ENCODE measurements around the gene AQP7.
"Not testable (repeated sequence)": the region's sequence is repeated elsewhere in the genome, so short reads cannot be mapped to it uniquely, and the experiment has no call there.

Gene AQP7

DNA sequence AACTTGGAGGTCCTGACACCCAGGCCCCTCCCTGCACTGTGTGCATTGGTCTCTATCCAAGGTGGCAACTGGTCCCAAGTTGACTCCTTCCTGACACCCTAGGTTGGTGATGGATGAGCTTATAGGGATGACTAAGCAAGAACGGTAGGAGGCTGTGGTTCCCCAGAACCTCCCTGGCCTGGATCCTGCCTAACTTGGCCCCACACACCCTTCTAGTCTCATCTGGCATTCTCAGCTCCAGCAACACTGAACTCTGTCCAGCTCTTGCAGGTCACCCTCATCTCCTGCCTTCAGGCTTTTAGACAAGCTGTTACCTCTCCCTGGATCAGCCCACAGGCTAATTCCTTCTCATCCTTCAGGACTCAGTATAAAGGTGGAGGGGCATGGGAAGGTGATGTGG is 28.6 kb upstream of the AQP7 start:
- Histone ChIP-seq H3K4me1 (ENCODE audit: control insufficient read depth in 1 of 2, insufficient read depth in 2 of 2, low read length in 2 of 2) (no peaks in the 10 kb centered on the region), H3K27me3 (ENCODE audit: low read depth, low read length) (no peaks in the 10 kb centered on the region), H3K4me3 (ENCODE audit: low read depth in 1 of 2, low read length in 2 of 2) (no peak overlapping the region), H3K27ac (ENCODE audit: low read length) (no peak overlapping the region), H3K9me3 (ENCODE audit: control insufficient read depth in 1 of 2, low read length in 2 of 2) (no peaks in the 10 kb centered on the region), H3K36me3 (ENCODE audit: control insufficient read depth in 1 of 2, insufficient read depth in 2 of 2, low read length in 2 of 2) (no peaks in the 10 kb centered on the region)

DNA sequence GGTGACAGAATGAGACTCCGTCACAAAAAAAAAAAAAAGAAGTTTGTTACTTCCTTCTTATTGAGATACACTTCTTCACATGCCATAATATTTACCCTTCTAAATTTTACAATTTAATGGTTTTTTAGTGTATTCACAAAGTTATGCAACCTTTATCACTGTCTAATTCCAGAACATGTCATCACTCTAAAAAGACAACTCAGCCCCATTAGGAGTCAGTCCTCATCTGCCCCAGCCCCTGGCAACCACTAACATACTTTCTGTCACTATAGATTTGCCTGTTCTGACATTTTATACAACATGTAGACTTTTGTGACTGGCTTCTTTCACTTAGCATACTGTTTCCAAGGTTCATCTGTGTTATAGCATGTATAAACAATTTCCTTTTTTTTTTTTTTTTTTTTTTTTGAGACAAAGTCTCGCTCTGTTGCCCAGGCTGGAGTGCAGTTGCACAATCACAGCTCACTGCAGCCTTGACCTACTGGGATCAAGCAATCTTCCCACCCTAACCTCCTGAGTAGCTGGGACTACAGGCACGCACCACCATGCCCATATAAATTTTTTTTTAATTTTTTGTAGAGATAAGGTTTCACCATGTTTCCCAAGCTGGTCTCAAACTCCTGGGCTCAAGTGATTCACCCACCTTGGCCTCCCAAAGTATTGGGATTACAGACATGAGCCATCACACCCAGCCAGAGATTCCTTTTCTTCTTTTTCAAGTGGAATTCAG is 27.1 kb upstream of the AQP7 start:
- Histone ChIP-seq H3K27ac (ENCODE audit: low read length) (no peak overlapping the region), H3K4me3 (ENCODE audit: low read depth in 1 of 2, low read length in 2 of 2) (no peak overlapping the region), H3K36me3 (ENCODE audit: control insufficient read depth in 1 of 2, insufficient read depth in 2 of 2, low read length in 2 of 2) (no peaks in the 10 kb centered on the region), H3K27me3 (ENCODE audit: low read depth, low read length) (no peaks in the 10 kb centered on the region), H3K9me3 (ENCODE audit: control insufficient read depth in 1 of 2, low read length in 2 of 2) (no peaks in the 10 kb centered on the region), H3K4me1 (ENCODE audit: control insufficient read depth in 1 of 2, insufficient read depth in 2 of 2, low read length in 2 of 2) (no peaks in the 10 kb centered on the region)

DNA sequence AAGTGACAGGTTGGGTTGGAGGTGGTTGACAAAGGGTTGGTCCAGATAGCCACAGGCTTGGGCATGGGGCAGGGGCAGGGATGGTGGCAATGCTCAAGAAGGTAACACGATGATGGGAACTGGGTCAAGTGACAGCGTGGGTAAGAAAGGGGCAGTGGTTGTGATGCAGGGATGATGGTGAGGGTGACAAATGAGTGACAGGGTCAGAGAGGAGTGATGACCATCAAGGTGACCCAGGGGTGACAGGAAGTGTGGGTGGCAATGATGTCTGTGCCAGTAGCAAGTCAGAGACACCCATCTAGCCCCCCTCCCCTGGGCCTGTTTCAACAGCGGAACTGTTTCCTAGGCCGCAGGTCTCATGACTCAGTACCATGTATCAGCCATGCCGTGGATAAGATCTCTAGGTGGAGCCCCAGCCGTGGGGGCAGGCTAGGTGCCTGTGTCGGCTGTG is 24.5 kb upstream of the AQP7 start:
- H3K36me3 ChIP-seq (ENCODE audit: control insufficient read depth in 1 of 2, insufficient read depth in 2 of 2, low read length in 2 of 2), result no peaks in the 10 kb centered on the region
- no peak overlapping the region for H3K4me3 ChIP-seq (ENCODE audit: low read depth in 1 of 2, low read length in 2 of 2)
- no peak overlapping the region for H3K27ac ChIP-seq (ENCODE audit: low read length)
- no peaks in the 10 kb centered on the region for H3K4me1 ChIP-seq (ENCODE audit: control insufficient read depth in 1 of 2, insufficient read depth in 2 of 2, low read length in 2 of 2)
- no peaks in the 10 kb centered on the region for H3K27me3 ChIP-seq (ENCODE audit: low read depth, low read length)
- no peaks in the 10 kb centered on the region for H3K9me3 ChIP-seq (ENCODE audit: control insufficient read depth in 1 of 2, low read length in 2 of 2)

- Histone ChIP-seq H3K4me3 (ENCODE audit: low read depth in 1 of 2, low read length in 2 of 2) (no peak overlapping the region), H3K36me3 (ENCODE audit: control insufficient read depth in 1 of 2, insufficient read depth in 2 of 2, low read length in 2 of 2) (no peaks in the 10 kb centered on the region), H3K4me1 (ENCODE audit: control insufficient read depth in 1 of 2, insufficient read depth in 2 of 2, low read length in 2 of 2) (no peaks in the 10 kb centered on the region), H3K27me3 (ENCODE audit: low read depth, low read length) (no peaks in the 10 kb centered on the region), H3K27ac (ENCODE audit: low read length) (no peak overlapping the region), H3K9me3 (ENCODE audit: control insufficient read depth in 1 of 2, low read length in 2 of 2) (no peaks in the 10 kb centered on the region)
Measured at GRCh38 chr9:33425128-33425533, 22.8 kb upstream of the AQP7 start.

DNA sequence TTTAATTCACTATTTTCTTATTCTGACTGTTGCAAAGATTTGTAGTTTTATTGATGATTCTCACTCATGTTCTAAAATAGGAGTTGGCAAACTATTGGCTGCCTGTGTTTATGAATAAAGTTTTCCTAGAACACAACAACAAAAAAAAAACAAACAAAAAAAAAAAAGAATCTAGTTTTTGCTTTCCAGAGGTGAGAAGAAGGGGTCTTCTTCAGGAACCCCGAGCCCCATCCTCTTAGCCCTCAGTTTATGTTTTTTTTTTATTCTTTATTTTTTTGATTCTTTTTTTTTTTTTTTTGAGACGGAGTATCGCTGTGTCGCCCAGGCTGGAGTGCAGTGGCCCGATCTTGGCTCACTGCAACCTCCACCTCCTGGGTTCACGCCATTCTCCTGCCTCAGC is 22.1 kb upstream of the AQP7 start:
- H3K4me1 ChIP-seq (ENCODE audit: control insufficient read depth in 1 of 2, insufficient read depth in 2 of 2, low read length in 2 of 2); H3K36me3 ChIP-seq (ENCODE audit: control insufficient read depth in 1 of 2, insufficient read depth in 2 of 2, low read length in 2 of 2); H3K4me3 ChIP-seq (ENCODE audit: low read depth in 1 of 2, low read length in 2 of 2); H3K27ac ChIP-seq (ENCODE audit: low read length); H3K9me3 ChIP-seq (ENCODE audit: control insufficient read depth in 1 of 2, low read length in 2 of 2); H3K27me3 ChIP-seq (ENCODE audit: low read depth, low read length): not testable (repeated sequence)

DNA sequence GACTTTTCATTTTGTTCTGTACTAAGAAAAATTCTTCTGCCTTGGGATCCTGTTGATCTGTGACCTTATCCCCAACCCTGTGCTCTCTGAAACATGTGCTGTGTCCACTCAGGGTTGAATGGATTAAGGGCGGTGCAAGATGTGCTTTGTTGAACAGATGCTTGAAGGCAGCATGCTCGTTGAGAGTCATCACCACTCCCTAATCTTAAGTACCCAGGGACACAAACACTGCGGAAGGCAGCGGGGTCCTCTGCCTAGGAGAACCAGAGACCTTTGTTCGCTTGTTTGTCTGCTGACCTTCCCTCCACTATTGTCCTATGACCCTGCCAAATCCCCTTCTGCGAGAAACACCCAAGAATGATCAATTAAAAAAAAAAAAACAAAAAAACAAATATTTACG is 21.7 kb upstream of the AQP7 start:
- not testable (repeated sequence) for H3K9me3 ChIP-seq (ENCODE audit: control insufficient read depth in 1 of 2, low read length in 2 of 2); H3K27me3 ChIP-seq (ENCODE audit: low read depth, low read length); H3K27ac ChIP-seq (ENCODE audit: low read length); H3K36me3 ChIP-seq (ENCODE audit: control insufficient read depth in 1 of 2, insufficient read depth in 2 of 2, low read length in 2 of 2); H3K4me3 ChIP-seq (ENCODE audit: low read depth in 1 of 2, low read length in 2 of 2); H3K4me1 ChIP-seq (ENCODE audit: control insufficient read depth in 1 of 2, insufficient read depth in 2 of 2, low read length in 2 of 2)

DNA sequence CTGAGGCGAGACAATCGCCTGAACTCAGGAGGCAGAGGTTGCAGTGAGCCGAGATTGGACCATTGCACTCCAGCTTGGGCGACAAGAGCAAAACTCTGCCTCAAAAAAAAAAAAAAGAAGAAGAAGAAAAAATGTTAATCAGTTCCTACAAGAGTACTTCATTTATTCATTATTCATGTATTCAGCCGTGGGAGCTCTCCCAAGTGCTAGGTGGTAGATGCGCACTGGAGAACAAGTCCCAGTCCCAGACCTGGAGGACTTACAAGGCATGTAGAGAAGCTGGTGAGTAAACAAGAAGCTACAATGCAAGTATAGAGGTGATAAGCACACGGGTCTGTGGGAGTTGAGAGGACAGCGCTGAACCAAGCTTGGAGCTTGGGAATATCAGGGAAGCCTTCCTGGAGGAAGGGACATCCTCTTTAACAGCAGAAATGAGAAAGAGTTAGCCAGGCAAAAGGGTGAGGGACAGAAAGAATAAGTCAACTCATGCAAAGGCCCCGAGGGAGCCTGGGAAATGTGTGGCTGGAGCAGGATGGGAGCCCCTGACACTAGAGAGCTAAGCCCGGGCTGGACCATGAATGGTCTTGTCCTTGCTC is 17.4 kb upstream of the AQP7 start:
- Histone ChIP-seq H3K9me3 (ENCODE audit: control insufficient read depth in 1 of 2, low read length in 2 of 2) (no peaks in the 10 kb centered on the region), H3K27me3 (ENCODE audit: low read depth, low read length) (no peaks in the 10 kb centered on the region), H3K36me3 (ENCODE audit: control insufficient read depth in 1 of 2, insufficient read depth in 2 of 2, low read length in 2 of 2) (no peaks in the 10 kb centered on the region), H3K4me1 (ENCODE audit: control insufficient read depth in 1 of 2, insufficient read depth in 2 of 2, low read length in 2 of 2) (peaks cover 1 to 6% of the 10 kb centered on the region in 2 donors), H3K27ac (ENCODE audit: low read length) (no peak overlapping the region), H3K4me3 (ENCODE audit: low read depth in 1 of 2, low read length in 2 of 2) (no peak overlapping the region)

DNA sequence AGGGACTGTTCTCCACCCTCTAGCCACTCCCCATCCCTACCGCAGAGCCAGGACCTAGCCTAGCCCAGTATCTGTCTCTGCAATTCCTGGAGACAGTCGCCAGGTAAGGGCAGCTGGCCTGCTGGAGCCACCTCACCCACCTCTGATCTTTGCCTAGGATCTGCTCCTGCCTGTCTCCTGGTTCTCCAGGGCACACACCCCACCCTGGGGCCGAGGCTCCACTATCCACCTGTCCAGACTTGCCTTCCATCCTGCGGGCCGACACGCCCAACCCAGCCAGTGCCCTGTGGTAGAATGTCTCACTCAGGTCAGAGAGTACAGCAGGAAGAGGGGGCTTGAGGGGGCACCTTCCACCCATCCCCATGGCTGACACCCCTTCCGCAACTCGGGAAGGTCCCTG is 15.7 kb upstream of the AQP7 start:
- Histone ChIP-seq H3K27me3 (ENCODE audit: low read depth, low read length) (no peaks in the 10 kb centered on the region), H3K4me3 (ENCODE audit: low read depth in 1 of 2, low read length in 2 of 2) (no peak overlapping the region), H3K9me3 (ENCODE audit: control insufficient read depth in 1 of 2, low read length in 2 of 2) (no peaks in the 10 kb centered on the region), H3K4me1 (ENCODE audit: control insufficient read depth in 1 of 2, insufficient read depth in 2 of 2, low read length in 2 of 2) (peaks cover 6% of the 10 kb centered on the region in 2 donors), H3K36me3 (ENCODE audit: control insufficient read depth in 1 of 2, insufficient read depth in 2 of 2, low read length in 2 of 2) (no peaks in the 10 kb centered on the region), H3K27ac (ENCODE audit: low read length) (no peak overlapping the region)

DNA sequence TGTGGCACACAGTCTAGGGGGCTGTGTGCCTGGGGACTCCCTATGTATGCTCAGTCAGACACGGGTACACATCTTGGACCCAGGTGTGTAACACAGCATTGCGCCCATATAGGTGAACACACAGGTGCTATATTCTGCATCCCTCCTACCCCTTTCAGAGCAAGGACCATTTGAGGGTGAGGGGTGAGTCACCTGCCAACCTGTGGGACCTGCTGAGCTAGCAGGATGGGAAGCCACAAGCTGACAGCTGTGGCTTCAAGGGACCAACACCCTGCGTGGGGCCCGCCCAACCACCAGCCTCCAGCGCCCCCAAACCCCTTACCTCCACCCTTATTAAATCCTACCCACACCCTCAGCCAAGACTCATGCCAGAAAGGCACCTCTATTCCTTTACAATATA is 14.6 kb upstream of the AQP7 start:
- peaks cover 6% of the 10 kb centered on the region in 2 donors for H3K4me1 ChIP-seq (ENCODE audit: control insufficient read depth in 1 of 2, insufficient read depth in 2 of 2, low read length in 2 of 2)
- H3K4me3 ChIP-seq (ENCODE audit: low read depth in 1 of 2, low read length in 2 of 2), result no peak overlapping the region
- no peak overlapping the region for H3K27ac ChIP-seq (ENCODE audit: low read length)

GRCh38 chr9:33415501-33416038 is 13.2 kb upstream of the AQP7 start:
- Histone ChIP-seq H3K27me3 (ENCODE audit: low read depth, low read length) (no peaks in the 10 kb centered on the region), H3K4me1 (ENCODE audit: control insufficient read depth in 1 of 2, insufficient read depth in 2 of 2, low read length in 2 of 2) (peaks cover 6% of the 10 kb centered on the region in 2 donors), H3K9me3 (ENCODE audit: control insufficient read depth in 1 of 2, low read length in 2 of 2) (no peaks in the 10 kb centered on the region), H3K27ac (ENCODE audit: low read length) (no peak overlapping the region), H3K4me3 (ENCODE audit: low read depth in 1 of 2, low read length in 2 of 2) (no peak overlapping the region), H3K36me3 (ENCODE audit: control insufficient read depth in 1 of 2, insufficient read depth in 2 of 2, low read length in 2 of 2) (no peaks in the 10 kb centered on the region)

More for the DNA sequence above, 14.6 kb upstream of the AQP7 start:
- no peaks in the 10 kb centered on the region for H3K36me3 ChIP-seq (ENCODE audit: control insufficient read depth in 1 of 2, insufficient read depth in 2 of 2, low read length in 2 of 2)
- no peaks in the 10 kb centered on the region for H3K27me3 ChIP-seq (ENCODE audit: low read depth, low read length)
- no peaks in the 10 kb centered on the region for H3K9me3 ChIP-seq (ENCODE audit: control insufficient read depth in 1 of 2, low read length in 2 of 2)

DNA sequence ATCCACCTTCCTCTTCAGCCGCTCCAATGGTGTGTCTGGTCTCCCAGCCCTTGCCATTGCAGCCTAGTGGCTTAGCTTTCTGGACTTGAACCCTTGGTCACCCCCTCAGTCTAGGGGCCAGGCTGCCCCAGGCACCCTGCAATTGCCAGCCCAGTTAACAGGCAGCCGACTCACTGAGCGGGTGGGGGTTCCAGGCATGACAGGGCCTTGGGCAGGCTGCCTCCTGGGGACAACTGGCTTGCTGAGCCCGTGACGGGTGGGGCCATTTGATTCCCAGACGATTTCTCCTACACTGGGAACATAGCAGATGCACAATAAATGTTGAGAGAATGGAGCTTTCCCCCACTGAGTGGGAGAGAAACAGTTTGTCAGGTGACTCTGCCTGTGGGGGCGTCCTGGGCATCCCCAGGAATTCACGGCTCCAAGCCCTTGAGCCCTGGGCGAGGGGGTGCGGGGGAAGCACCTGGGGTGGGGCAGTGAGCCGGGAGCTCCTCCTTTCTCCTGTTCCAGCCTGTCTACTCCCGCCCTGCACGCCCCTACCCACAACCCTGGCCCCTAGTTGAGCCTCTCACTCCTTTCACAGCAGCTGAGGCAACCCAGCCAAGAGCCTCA is 12.6 kb upstream of the AQP7 start:
- Histone ChIP-seq H3K4me3 (ENCODE audit: low read depth in 1 of 2, low read length in 2 of 2) (no peak overlapping the region), H3K36me3 (ENCODE audit: control insufficient read depth in 1 of 2, insufficient read depth in 2 of 2, low read length in 2 of 2) (no peaks in the 10 kb centered on the region), H3K9me3 (ENCODE audit: control insufficient read depth in 1 of 2, low read length in 2 of 2) (no peaks in the 10 kb centered on the region), H3K27me3 (ENCODE audit: low read depth, low read length) (no peaks in the 10 kb centered on the region), H3K4me1 (ENCODE audit: control insufficient read depth in 1 of 2, insufficient read depth in 2 of 2, low read length in 2 of 2) (peaks cover 6% of the 10 kb centered on the region in 2 donors), H3K27ac (ENCODE audit: low read length) (no peak overlapping the region)
